Measurements from ENCODE around the gene PCLO.

The PCLO gene

GRCh38 chr7:82810558-82811259 lies 352.0 kb downstream of the PCLO start:
- H3K4me1 ChIP-seq (ENCODE audit: control insufficient read depth, insufficient read depth, low read depth, low read length): no peaks in the 10 kb centered on the region
- no peak overlapping the region for H2BK15ac ChIP-seq (ENCODE audit: low read depth, poor library complexity, severe bottlenecking)
- no peak overlapping the region for H3K9ac ChIP-seq (ENCODE audit: low read length)
- H2BK12ac ChIP-seq (ENCODE audit: low read length in 2 of 2): no peak overlapping the region
- no peak overlapping the region for H2BK120ac ChIP-seq (ENCODE audit: low read depth, low read length)
- no peak overlapping the region for H2BK5ac ChIP-seq (ENCODE audit: low read depth, low read length, poor library complexity, severe bottlenecking)
- no peak overlapping the region for H3K14ac ChIP-seq (ENCODE audit: low read length in 2 of 2)
- no peaks in the 10 kb centered on the region for H3K36me3 ChIP-seq (ENCODE audit: control insufficient read depth in 1 of 2, insufficient read depth in 2 of 2, low read depth in 1 of 2, low read length in 2 of 2)
- H3K4me3 ChIP-seq (ENCODE audit: insufficient read depth in 1 of 2, low read depth in 1 of 2, low read length in 2 of 2): no peak overlapping the region
- no peaks in the 10 kb centered on the region for H3K79me1 ChIP-seq (replicated peaks; ENCODE audit: low read length, poor library complexity, severe bottlenecking)
- no peak overlapping the region for H3K27ac ChIP-seq (ENCODE audit: low read length, poor library complexity, severe bottlenecking)
- no peak overlapping the region for H4K91ac ChIP-seq (ENCODE audit: low read length)
- H2AFZ ChIP-seq (ENCODE audit: low read depth, low read length): no peak overlapping the region
- 0% methylated on average over 2 of the region's 4 CpGs for WGBS
- H3K18ac ChIP-seq (ENCODE audit: low read depth in 1 of 2, low read length in 2 of 2): no peak overlapping the region
- peak; percentile 69 for DNase-seq
- no peaks in the 10 kb centered on the region for H3K9me3 ChIP-seq (ENCODE audit: control insufficient read depth, low read length)
- no peak overlapping the region for H3K23ac ChIP-seq (ENCODE audit: low read length in 2 of 2)
- H3K4me2 ChIP-seq (ENCODE audit: low read length, poor library complexity, severe bottlenecking): no peak overlapping the region
- H4K8ac ChIP-seq (ENCODE audit: low read length): no peak overlapping the region
- no peak overlapping the region for H3K4ac ChIP-seq (ENCODE audit: low read depth in 1 of 2, low read length in 2 of 2)
- no peak overlapping the region for H2AK5ac ChIP-seq (ENCODE audit: low read length, severe bottlenecking)
- no peaks in the 10 kb centered on the region for H3K27me3 ChIP-seq (ENCODE audit: control insufficient read depth in 1 of 2, insufficient read depth in 1 of 2, low read length in 2 of 2)

DNA sequence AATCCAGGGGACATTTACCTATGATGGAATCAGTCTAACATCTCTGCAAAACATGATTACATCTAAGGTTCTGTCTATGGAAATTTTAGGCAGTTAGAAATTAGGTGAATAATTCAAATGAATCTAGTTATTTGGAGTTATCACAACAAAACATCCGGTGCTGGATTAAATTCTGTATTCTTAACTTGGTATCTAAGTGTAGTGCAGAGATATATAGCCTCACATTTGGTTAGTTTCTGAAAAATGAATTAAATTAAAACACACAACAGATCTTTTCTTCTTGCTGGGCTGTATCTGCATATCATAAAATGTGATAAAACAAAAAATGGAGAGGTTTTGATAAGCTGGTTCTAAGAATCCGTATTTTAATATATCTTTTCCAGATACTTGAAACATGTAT lies 354.1 kb downstream of the PCLO start:
- no peaks in the 10 kb centered on the region for H3K79me1 ChIP-seq (replicated peaks; ENCODE audit: low read length, poor library complexity, severe bottlenecking)
- H3K18ac ChIP-seq (ENCODE audit: low read depth in 1 of 2, low read length in 2 of 2): no peak overlapping the region
- no peak overlapping the region for H2BK15ac ChIP-seq (ENCODE audit: low read depth, poor library complexity, severe bottlenecking)
- no peaks in the 10 kb centered on the region for H3K27me3 ChIP-seq (ENCODE audit: control insufficient read depth in 1 of 2, insufficient read depth in 1 of 2, low read length in 2 of 2)
- 100% methylated on average over 1 of the region's 2 CpGs for WGBS
- H3K27ac ChIP-seq (ENCODE audit: low read length, poor library complexity, severe bottlenecking): no peak overlapping the region
- no peak overlapping the region for H3K4me2 ChIP-seq (ENCODE audit: low read length, poor library complexity, severe bottlenecking)
- no peak overlapping the region for H4K91ac ChIP-seq (ENCODE audit: low read length)
- H2BK120ac ChIP-seq (ENCODE audit: low read depth, low read length): no peak overlapping the region
- H3K36me3 ChIP-seq (ENCODE audit: control insufficient read depth in 1 of 2, insufficient read depth in 2 of 2, low read depth in 1 of 2, low read length in 2 of 2): no peaks in the 10 kb centered on the region
- no peak overlapping the region for H2BK12ac ChIP-seq (ENCODE audit: low read length in 2 of 2)
- no peak overlapping the region for H4K8ac ChIP-seq (ENCODE audit: low read length)
- H3K23ac ChIP-seq (ENCODE audit: low read length in 2 of 2): no peak overlapping the region
- H3K4ac ChIP-seq (ENCODE audit: low read depth in 1 of 2, low read length in 2 of 2): no peak overlapping the region
- no peaks in the 10 kb centered on the region for H3K9me3 ChIP-seq (ENCODE audit: control insufficient read depth, low read length)
- no peaks in the 10 kb centered on the region for H3K4me1 ChIP-seq (ENCODE audit: control insufficient read depth, insufficient read depth, low read depth, low read length)
- DNase-seq: no peak
- H2AFZ ChIP-seq (ENCODE audit: low read depth, low read length): no peak overlapping the region
- H2BK5ac ChIP-seq (ENCODE audit: low read depth, low read length, poor library complexity, severe bottlenecking): no peak overlapping the region
- no peak overlapping the region for H2AK5ac ChIP-seq (ENCODE audit: low read length, severe bottlenecking)
- no peak overlapping the region for H3K9ac ChIP-seq (ENCODE audit: low read length)
- H3K4me3 ChIP-seq (ENCODE audit: insufficient read depth in 1 of 2, low read depth in 1 of 2, low read length in 2 of 2): no peak overlapping the region
- no peak overlapping the region for H3K14ac ChIP-seq (ENCODE audit: low read length in 2 of 2)

DNA sequence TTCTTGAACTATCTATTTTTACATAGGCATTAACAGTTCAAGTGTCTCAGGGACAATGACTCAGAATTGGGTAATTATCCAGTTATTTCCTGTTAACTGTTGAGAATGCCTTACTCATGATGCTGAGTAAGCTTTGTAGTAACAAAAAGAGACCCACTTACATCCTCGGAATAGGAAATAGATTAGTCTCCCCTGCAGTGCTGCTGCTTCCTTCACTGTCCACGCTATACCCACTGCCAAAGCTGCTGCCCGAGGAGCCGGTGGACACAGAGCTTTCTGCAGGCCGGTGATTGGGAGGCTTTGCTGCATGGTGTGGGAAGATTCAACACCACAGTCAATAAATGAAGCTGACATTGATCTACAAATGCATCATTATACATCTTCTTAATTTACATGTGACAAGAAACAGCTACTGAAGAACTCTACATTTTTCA lies 357.1 kb downstream of the PCLO start:
- no peak overlapping the region for H2BK12ac ChIP-seq (ENCODE audit: low read length in 2 of 2)
- no peak overlapping the region for H2AK5ac ChIP-seq (ENCODE audit: low read length, severe bottlenecking)
- peak overlapping the region; percentile 34 for H3K9ac ChIP-seq (ENCODE audit: low read length)
- H3K4me3 ChIP-seq (ENCODE audit: insufficient read depth in 1 of 2, low read depth in 1 of 2, low read length in 2 of 2): peak overlapping the region in 1 of 2 experiments; percentile 67
- no peak overlapping the region for H2BK15ac ChIP-seq (ENCODE audit: low read depth, poor library complexity, severe bottlenecking)
- no peak overlapping the region for H2BK120ac ChIP-seq (ENCODE audit: low read depth, low read length)
- peak overlapping the region; percentile 28 to 64 for H3K18ac ChIP-seq (ENCODE audit: low read depth in 1 of 2, low read length in 2 of 2)
- no peak overlapping the region for H3K4ac ChIP-seq (ENCODE audit: low read depth in 1 of 2, low read length in 2 of 2)
- no peak overlapping the region for H4K91ac ChIP-seq (ENCODE audit: low read length)
- H3K4me1 ChIP-seq (ENCODE audit: control insufficient read depth, insufficient read depth, low read depth, low read length): no peaks in the 10 kb centered on the region
- no peak overlapping the region for H3K23ac ChIP-seq (ENCODE audit: low read length in 2 of 2)
- no peaks in the 10 kb centered on the region for H3K27me3 ChIP-seq (ENCODE audit: control insufficient read depth in 1 of 2, insufficient read depth in 1 of 2, low read length in 2 of 2)
- H3K36me3 ChIP-seq (ENCODE audit: control insufficient read depth in 1 of 2, insufficient read depth in 2 of 2, low read depth in 1 of 2, low read length in 2 of 2): no peaks in the 10 kb centered on the region
- H3K9me3 ChIP-seq (ENCODE audit: control insufficient read depth, low read length): no peaks in the 10 kb centered on the region
- peak overlapping the region; percentile 32 for H3K27ac ChIP-seq (ENCODE audit: low read length, poor library complexity, severe bottlenecking)
- H2AFZ ChIP-seq (ENCODE audit: low read depth, low read length): no peak overlapping the region
- no peak overlapping the region for H2BK5ac ChIP-seq (ENCODE audit: low read depth, low read length, poor library complexity, severe bottlenecking)
- H3K79me1 ChIP-seq (replicated peaks; ENCODE audit: low read length, poor library complexity, severe bottlenecking): no peaks in the 10 kb centered on the region
- no peak overlapping the region for H3K14ac ChIP-seq (ENCODE audit: low read length in 2 of 2)
- H4K8ac ChIP-seq (ENCODE audit: low read length): peak overlapping the region; percentile 70
- WGBS: 0% methylated on average over 5 of the region's 5 CpGs
- DNase-seq: peak; percentile 94
- H3K4me2 ChIP-seq (ENCODE audit: low read length, poor library complexity, severe bottlenecking): peak overlapping the region; percentile 49

DNA sequence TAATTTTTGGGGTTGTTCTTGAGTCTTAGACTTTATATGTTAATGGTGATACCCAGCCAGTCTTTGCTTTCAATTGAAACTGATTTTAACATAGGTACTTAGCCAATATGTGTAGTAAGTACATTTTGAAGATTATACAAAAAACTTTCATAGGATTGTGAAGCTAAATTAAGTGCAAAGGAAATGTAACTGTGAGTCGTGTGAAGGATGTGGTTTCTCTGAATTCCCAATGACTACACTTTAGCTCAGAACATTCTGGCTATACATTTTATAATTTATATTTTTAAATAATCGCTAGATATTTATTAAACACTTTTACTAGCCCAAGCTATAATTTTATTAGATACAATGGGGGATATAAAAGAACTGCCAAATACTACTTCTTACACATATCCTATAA lies 359.3 kb downstream of the PCLO start:
- no peak overlapping the region for H2AK5ac ChIP-seq (ENCODE audit: low read length, severe bottlenecking)
- H2AFZ ChIP-seq (ENCODE audit: low read depth, low read length): no peak overlapping the region
- no peak overlapping the region for H4K91ac ChIP-seq (ENCODE audit: low read length)
- H3K27ac ChIP-seq (ENCODE audit: low read length, poor library complexity, severe bottlenecking): no peak overlapping the region
- no peak overlapping the region for H4K8ac ChIP-seq (ENCODE audit: low read length)
- no peaks in the 10 kb centered on the region for H3K36me3 ChIP-seq (ENCODE audit: control insufficient read depth in 1 of 2, insufficient read depth in 2 of 2, low read depth in 1 of 2, low read length in 2 of 2)
- no peaks in the 10 kb centered on the region for H3K4me1 ChIP-seq (ENCODE audit: control insufficient read depth, insufficient read depth, low read depth, low read length)
- H3K4me2 ChIP-seq (ENCODE audit: low read length, poor library complexity, severe bottlenecking): no peak overlapping the region
- no peak overlapping the region for H3K4ac ChIP-seq (ENCODE audit: low read depth in 1 of 2, low read length in 2 of 2)
- no peak overlapping the region for H2BK120ac ChIP-seq (ENCODE audit: low read depth, low read length)
- no peak for DNase-seq
- no peaks in the 10 kb centered on the region for H3K27me3 ChIP-seq (ENCODE audit: control insufficient read depth in 1 of 2, insufficient read depth in 1 of 2, low read length in 2 of 2)
- H3K79me1 ChIP-seq (replicated peaks; ENCODE audit: low read length, poor library complexity, severe bottlenecking): no peaks in the 10 kb centered on the region
- no peak overlapping the region for H2BK5ac ChIP-seq (ENCODE audit: low read depth, low read length, poor library complexity, severe bottlenecking)
- WGBS: no CpG with 5 or more reads among the region's 2 CpGs
- no peak overlapping the region for H3K23ac ChIP-seq (ENCODE audit: low read length in 2 of 2)
- H2BK12ac ChIP-seq (ENCODE audit: low read length in 2 of 2): no peak overlapping the region
- H3K4me3 ChIP-seq (ENCODE audit: insufficient read depth in 1 of 2, low read depth in 1 of 2, low read length in 2 of 2): no peak overlapping the region
- H3K9me3 ChIP-seq (ENCODE audit: control insufficient read depth, low read length): no peaks in the 10 kb centered on the region
- no peak overlapping the region for H2BK15ac ChIP-seq (ENCODE audit: low read depth, poor library complexity, severe bottlenecking)
- no peak overlapping the region for H3K18ac ChIP-seq (ENCODE audit: low read depth in 1 of 2, low read length in 2 of 2)
- H3K9ac ChIP-seq (ENCODE audit: low read length): no peak overlapping the region
- no peak overlapping the region for H3K14ac ChIP-seq (ENCODE audit: low read length in 2 of 2)
